ENCODE results near the gene ATOH8.

Gene ATOH8

DNA sequence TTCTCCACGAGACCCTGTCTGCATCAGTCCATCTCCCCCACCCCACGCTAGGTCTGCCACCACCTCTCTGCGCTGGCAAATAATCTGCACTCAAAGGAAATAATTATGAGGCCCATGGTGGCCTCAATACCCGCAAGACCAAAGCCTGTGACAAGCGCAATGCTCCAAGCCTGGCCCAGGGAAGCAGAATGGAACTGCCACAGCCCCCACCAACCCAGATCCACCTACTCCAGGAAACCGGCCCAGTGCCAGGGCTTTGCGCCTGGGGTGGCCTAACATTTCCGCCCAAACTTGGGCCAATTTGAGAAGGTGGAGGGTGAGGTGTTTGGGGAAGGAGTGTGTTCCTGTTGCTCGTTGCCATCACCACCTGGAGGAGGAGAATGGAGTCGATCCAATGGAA is 26.0 kb upstream of the ATOH8 start:
- DNase-seq (ENCODE audit: low read depth in 1 of 2, low spot score in 1 of 2), result no peak
- TF ChIP-seq CTCF (IDR thresholded peaks at IDR 0.05; ENCODE audit: insufficient read depth, low read length), result no peak
- no peak for TF ChIP-seq SPI1 (IDR thresholded peaks at IDR 0.05; ENCODE audit: borderline replicate concordance, low read depth)
- TF ChIP-seq REST (IDR thresholded peaks at IDR 0.05; ENCODE audit: insufficient replicate concordance, low read depth), result no peak
- no peak for TF ChIP-seq POLR2AphosphoS5 (IDR thresholded peaks at IDR 0.05; ENCODE audit: low read depth)
- no peak for TF ChIP-seq GABPA (IDR thresholded peaks at IDR 0.05; ENCODE audit: low read depth)
- no peak overlapping the region for H3K27ac ChIP-seq (replicated peaks)
- H3K27me3 ChIP-seq (ENCODE audit: insufficient read depth, poor library complexity, severe bottlenecking), result no peaks in the 10 kb centered on the region
- no peak overlapping the region for H3K4me3 ChIP-seq (replicated peaks; ENCODE audit: insufficient read depth, low read length)

GRCh38 chr2:85728342-85728741 is 25.4 kb upstream of the ATOH8 start:
- TF ChIP-seq POLR2AphosphoS5 (IDR thresholded peaks at IDR 0.05; ENCODE audit: low read depth) (no peak), GABPA (IDR thresholded peaks at IDR 0.05; ENCODE audit: low read depth) (no peak), REST (IDR thresholded peaks at IDR 0.05; ENCODE audit: insufficient replicate concordance, low read depth) (no peak), CTCF (IDR thresholded peaks at IDR 0.05; ENCODE audit: insufficient read depth, low read length) (no peak), SPI1 (IDR thresholded peaks at IDR 0.05; ENCODE audit: borderline replicate concordance, low read depth) (no peak)
- Histone ChIP-seq H3K27me3 (ENCODE audit: insufficient read depth, poor library complexity, severe bottlenecking) (no peaks in the 10 kb centered on the region), H3K4me3 (replicated peaks; ENCODE audit: insufficient read depth, low read length) (no peak overlapping the region), H3K27ac (replicated peaks) (peak overlapping the region; percentile 51)
- DNase-seq (ENCODE audit: low read depth in 1 of 2, low spot score in 1 of 2), result peak in 1 of 2 experiments; percentile 29

- H3K27me3 ChIP-seq (ENCODE audit: insufficient read depth, poor library complexity, severe bottlenecking), result no peaks in the 10 kb centered on the region
- H3K27ac ChIP-seq (replicated peaks), result peak overlapping the region; percentile 51
- peak; percentile 71 to 74 for DNase-seq (ENCODE audit: low read depth in 1 of 2, low spot score in 1 of 2)
- H3K4me3 ChIP-seq (replicated peaks; ENCODE audit: insufficient read depth, low read length), result no peak overlapping the region
- TF ChIP-seq SPI1 (IDR thresholded peaks at IDR 0.05; ENCODE audit: borderline replicate concordance, low read depth) (no peak), POLR2AphosphoS5 (IDR thresholded peaks at IDR 0.05; ENCODE audit: low read depth) (0 out of 2 replicates have a peak, but pooled peaks have one; percentile 22), GABPA (IDR thresholded peaks at IDR 0.05; ENCODE audit: low read depth) (no peak), REST (IDR thresholded peaks at IDR 0.05; ENCODE audit: insufficient replicate concordance, low read depth) (peak; percentile 43), CTCF (IDR thresholded peaks at IDR 0.05; ENCODE audit: insufficient read depth, low read length) (peak; percentile 80)
Measured at GRCh38 chr2:85728883-85729824, 24.6 kb upstream of the ATOH8 start.
